HL-60 (cell line): ENCODE measurements around the gene DTWD2.
"Not testable (repeated sequence)": the region's sequence is repeated elsewhere in the genome, so short reads cannot be mapped to it uniquely, and the experiment has no call there.

Experiments used
- DNase-seq, 2 experiments: peaks; one replicate each; pipeline ENCODE4 v3.0.0-alpha.2; 2010 to 2020; ENCODE audit warnings: low read depth in 1 of 2, low spot score in 1 of 2
- H3K27ac ChIP-seq: fragments of 250-450 bp; sonication (Bioruptor Pico); replicated peaks from 2 replicates; pipeline ENCODE4 v1.5.1; 2020; ENCODE audit warnings: mild to moderate bottlenecking, moderate library complexity
- H3K27me3 ChIP-seq: fragments of 250-450 bp; sonication (Bioruptor Pico); 2 replicates; pipeline ENCODE4 v1.5.1; 2021; ENCODE audit warnings: mild to moderate bottlenecking, moderate library complexity; ENCODE audit not compliant: insufficient read depth, poor library complexity, severe bottlenecking
- H3K4me3 ChIP-seq: replicated peaks from 2 replicates; pipeline ENCODE4 v1.5.1; 2011; ENCODE audit warnings: mild to moderate bottlenecking, control low read depth, low read length; ENCODE audit not compliant: insufficient read depth
- CTCF ChIP-seq: IDR thresholded peaks from one replicate; pipeline ENCODE4 v1.5.1; 2011; ENCODE audit warnings: low read length, control low read depth, inconsistent platforms; ENCODE audit not compliant: insufficient read depth
- GABPA ChIP-seq: IDR thresholded peaks from 2 replicates; pipeline ENCODE4 v1.6.1; 2012; ENCODE audit warnings: low read depth
- POLR2AphosphoS5 ChIP-seq: IDR thresholded peaks from 2 replicates; pipeline ENCODE4 v1.6.1; 2012; ENCODE audit warnings: low read depth
- REST ChIP-seq: IDR thresholded peaks from 2 replicates; pipeline ENCODE4 v1.6.1; 2012; ENCODE audit warnings: low read depth; ENCODE audit not compliant: insufficient replicate concordance
- SPI1 ChIP-seq: IDR thresholded peaks from 2 replicates; pipeline ENCODE4 v1.6.1; 2012; ENCODE audit warnings: low read depth, mild to moderate bottlenecking, borderline replicate concordance

The DTWD2 gene

GRCh38 chr5:118968406-118968911 is 19.9 kb downstream of the DTWD2 start:
- DNase-seq, result no peak
- Histone ChIP-seq H3K4me3 (no peak overlapping the region), H3K27me3 (no peaks in the 10 kb centered on the region), H3K27ac (no peak overlapping the region)
- no peak for TF ChIP-seq GABPA
- TF ChIP-seq POLR2AphosphoS5, result no peak
- TF ChIP-seq SPI1, result no peak
- TF ChIP-seq REST, result no peak
- TF ChIP-seq CTCF, result no peak

- Histone ChIP-seq H3K27me3 (no peaks in the 10 kb centered on the region), H3K27ac (no peak overlapping the region), H3K4me3 (no peak overlapping the region)
- TF ChIP-seq GABPA (no peak), POLR2AphosphoS5 (no peak), SPI1 (no peak), REST (no peak), CTCF (no peak)
- DNase-seq, result no peak
Observed at GRCh38 chr5:118967059-118967508, 21.3 kb downstream of the DTWD2 start.

GRCh38 chr5:118965890-118966289 is 22.5 kb downstream of the DTWD2 start:
- no peak for DNase-seq
- TF ChIP-seq SPI1 (no peak), POLR2AphosphoS5 (no peak), REST (no peak), CTCF (no peak), GABPA (no peak)
- Histone ChIP-seq H3K4me3 (no peak overlapping the region), H3K27me3 (no peaks in the 10 kb centered on the region), H3K27ac (no peak overlapping the region)

GRCh38 chr5:118964970-118965369 is 23.4 kb downstream of the DTWD2 start:
- H3K4me3 ChIP-seq, H3K27me3 ChIP-seq, DNase-seq, H3K27ac ChIP-seq: not testable (repeated sequence)

GRCh38 chr5:118964388-118964787 is 24.0 kb downstream of the DTWD2 start:
- H3K27ac ChIP-seq, H3K4me3 ChIP-seq, DNase-seq, H3K27me3 ChIP-seq: not testable (repeated sequence)
